ENCODE results near the gene STAT1.
"Not testable (repeated sequence)": the region's sequence is repeated elsewhere in the genome, so short reads cannot be mapped to it uniquely, and the experiment has no call there.

The STAT1 gene

DNA sequence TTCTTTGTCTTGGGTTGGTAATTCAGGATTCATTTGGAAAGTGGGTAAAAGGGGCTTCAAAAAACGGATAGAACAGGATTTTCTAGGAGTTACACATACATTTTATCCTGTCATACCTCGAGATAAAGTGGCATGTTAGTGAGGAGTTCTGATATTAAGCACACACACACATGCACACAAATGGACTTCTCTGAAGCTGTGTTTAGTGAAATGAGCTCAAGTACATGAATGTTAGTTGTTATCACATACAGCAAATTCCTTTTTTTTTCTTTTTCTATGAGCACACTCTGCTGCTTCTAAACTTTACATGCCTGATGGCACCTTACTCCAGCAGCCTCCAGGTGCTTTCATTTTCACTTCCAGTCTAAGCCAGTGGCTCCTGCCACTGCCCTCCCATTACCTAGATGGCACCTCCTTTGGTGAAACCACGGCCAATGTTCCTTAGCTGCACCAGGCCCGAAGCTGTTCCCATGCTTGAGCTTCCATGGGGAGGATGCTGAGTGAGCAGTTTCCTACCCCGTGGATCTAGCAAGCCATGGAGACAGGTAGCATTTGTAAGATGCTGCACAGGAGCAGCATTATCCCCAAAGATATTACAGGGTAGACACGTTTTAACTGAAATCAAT lies 49.7 kb downstream of the STAT1 start:
- DNase-seq (ENCODE audit: low read depth) = peak; percentile 43
- no peak overlapping the region for H3K4me3 ChIP-seq (ENCODE audit: low read depth, low read length)
- TF ChIP-seq, protein P1, sequence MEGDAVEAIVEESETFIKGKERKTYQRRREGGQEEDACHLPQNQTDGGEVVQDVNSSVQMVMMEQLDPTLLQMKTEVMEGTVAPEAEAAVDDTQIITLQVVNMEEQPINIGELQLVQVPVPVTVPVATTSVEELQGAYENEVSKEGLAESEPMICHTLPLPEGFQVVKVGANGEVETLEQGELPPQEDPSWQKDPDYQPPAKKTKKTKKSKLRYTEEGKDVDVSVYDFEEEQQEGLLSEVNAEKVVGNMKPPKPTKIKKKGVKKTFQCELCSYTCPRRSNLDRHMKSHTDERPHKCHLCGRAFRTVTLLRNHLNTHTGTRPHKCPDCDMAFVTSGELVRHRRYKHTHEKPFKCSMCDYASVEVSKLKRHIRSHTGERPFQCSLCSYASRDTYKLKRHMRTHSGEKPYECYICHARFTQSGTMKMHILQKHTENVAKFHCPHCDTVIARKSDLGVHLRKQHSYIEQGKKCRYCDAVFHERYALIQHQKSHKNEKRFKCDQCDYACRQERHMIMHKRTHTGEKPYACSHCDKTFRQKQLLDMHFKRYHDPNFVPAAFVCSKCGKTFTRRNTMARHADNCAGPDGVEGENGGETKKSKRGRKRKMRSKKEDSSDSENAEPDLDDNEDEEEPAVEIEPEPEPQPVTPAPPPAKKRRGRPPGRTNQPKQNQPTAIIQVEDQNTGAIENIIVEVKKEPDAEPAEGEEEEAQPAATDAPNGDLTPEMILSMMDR (IDR thresholded peaks at IDR 0.05; ENCODE audit: insufficient read depth, low read depth, low read length, missing control alignments) = no peak

- no peak overlapping the region for H3K4me3 ChIP-seq (ENCODE audit: low read depth, low read length)
- DNase-seq (ENCODE audit: low read depth) = no peak
- TF ChIP-seq, protein P1 (IDR thresholded peaks at IDR 0.05; ENCODE audit: insufficient read depth, low read depth, low read length, missing control alignments) = no peak
Measured at GRCh38 chr2:190963088-190963487, 50.9 kb downstream of the STAT1 start.

GRCh38 chr2:190961918-190962487 lies 52.0 kb downstream of the STAT1 start:
- DNase-seq (ENCODE audit: low read depth) = no peak
- H3K4me3 ChIP-seq (ENCODE audit: low read depth, low read length) = no peak overlapping the region
- TF ChIP-seq, protein P1 (IDR thresholded peaks at IDR 0.05; ENCODE audit: insufficient read depth, low read depth, low read length, missing control alignments) = no peak

- not testable (repeated sequence) for DNase-seq (ENCODE audit: low read depth); H3K4me3 ChIP-seq (ENCODE audit: low read depth, low read length)
Measured at GRCh38 chr2:190961117-190961516, 52.9 kb downstream of the STAT1 start.

GRCh38 chr2:190959911-190960788 lies 53.8 kb downstream of the STAT1 start:
- no peak overlapping the region for H3K4me3 ChIP-seq (ENCODE audit: low read depth, low read length)
- TF ChIP-seq, protein P1 (IDR thresholded peaks at IDR 0.05; ENCODE audit: insufficient read depth, low read depth, low read length, missing control alignments) = no peak
- DNase-seq (ENCODE audit: low read depth) = no peak

GRCh38 chr2:190953257-190953656 lies 60.7 kb downstream of the STAT1 start:
- DNase-seq (ENCODE audit: low read depth) = no peak
- TF ChIP-seq, protein P1 (IDR thresholded peaks at IDR 0.05; ENCODE audit: insufficient read depth, low read depth, low read length, missing control alignments) = no peak
- no peak overlapping the region for H3K4me3 ChIP-seq (ENCODE audit: low read depth, low read length)

GRCh38 chr2:190950566-190950991 lies 63.4 kb downstream of the STAT1 start:
- DNase-seq (ENCODE audit: low read depth) = no peak
- TF ChIP-seq, protein P1 (IDR thresholded peaks at IDR 0.05; ENCODE audit: insufficient read depth, low read depth, low read length, missing control alignments) = no peak
- no peak overlapping the region for H3K4me3 ChIP-seq (ENCODE audit: low read depth, low read length)
